Activated T-cell treated with anti-CD3 and anti-CD28 coated beads, Interleukin-2, amount 50 U/mL, for 4 hours (primary cell): ENCODE measurements around the gene ZNF79. TPM values are rescaled to one million over a fixed set of nuclear protein-coding genes. Genes with fewer than 3 reads are reported as not detected.

ENCODE experiments used
- ATAC-seq, 2 donors: fragments of 200-7000 bp; cut with Tn5 transposase; one replicate each; pipeline ENCODE4 v1.10.0; 2021
- DNase-seq: peaks from one replicate; pipeline ENCODE4 v3.0.0-alpha.2; 2020
- H3K27me3 Mint-ChIP-seq: one replicate; pipeline ENCODE4 v1.8.0; 2021; ENCODE audit warnings: low read depth, mixed read lengths
- H3K36me3 Mint-ChIP-seq: one replicate; pipeline ENCODE4 v1.8.0; 2022; ENCODE audit warnings: mixed read lengths; ENCODE audit not compliant: insufficient read depth
- H3K4me1 Mint-ChIP-seq: one replicate; pipeline ENCODE4 v1.8.0; 2021; ENCODE audit warnings: low read depth, mixed read lengths
- H3K4me3 Mint-ChIP-seq: one replicate; pipeline ENCODE4 v1.8.0; 2021; ENCODE audit warnings: mild to moderate bottlenecking, moderate library complexity, mixed read lengths
- H3K9me3 Mint-ChIP-seq: one replicate; pipeline ENCODE4 v1.8.0; 2021; ENCODE audit warnings: mixed read lengths
- total RNA-seq, 3 donors: library from RNA; stranded (reverse); gene quantifications; one replicate each; pipeline ENCODE4 v1.2.1, GENCODE V29; 2021

Gene ZNF79
- total RNA-seq, 3 donors from 2014 or later, result 9.0 to 14.0 (median 13.6) TPM

- Mint-ChIP-seq H3K27me3 (no peaks in the 10 kb centered on the region), H3K4me3 (no peak overlapping the region), H3K36me3 (peaks cover 24% of the 10 kb centered on the region), H3K9me3 (no peaks in the 10 kb centered on the region), H3K4me1 (no peaks in the 10 kb centered on the region)
- ATAC-seq, result no peak
- DNase-seq, result no peak
Observed at GRCh38 chr9:127474592-127474991, 50.4 kb downstream of the ZNF79 start.

- H3K27me3 Mint-ChIP-seq, result no peaks in the 10 kb centered on the region
- no peaks in the 10 kb centered on the region for H3K4me1 Mint-ChIP-seq
- DNase-seq, result no peak
- H3K36me3 Mint-ChIP-seq, result peaks cover 20% of the 10 kb centered on the region
- no peak for ATAC-seq
- H3K4me3 Mint-ChIP-seq, result no peak overlapping the region
- no peaks in the 10 kb centered on the region for H3K9me3 Mint-ChIP-seq
Observed at GRCh38 chr9:127479507-127480081, 55.4 kb downstream of the ZNF79 start.

- Mint-ChIP-seq H3K4me1 (no peaks in the 10 kb centered on the region), H3K36me3 (peaks cover 28% of the 10 kb centered on the region), H3K9me3 (no peaks in the 10 kb centered on the region), H3K4me3 (no peak overlapping the region), H3K27me3 (no peaks in the 10 kb centered on the region)
- DNase-seq (no peak), ATAC-seq (no peak)
Observed at GRCh38 chr9:127482662-127483061, 58.5 kb downstream of the ZNF79 start.

DNA sequence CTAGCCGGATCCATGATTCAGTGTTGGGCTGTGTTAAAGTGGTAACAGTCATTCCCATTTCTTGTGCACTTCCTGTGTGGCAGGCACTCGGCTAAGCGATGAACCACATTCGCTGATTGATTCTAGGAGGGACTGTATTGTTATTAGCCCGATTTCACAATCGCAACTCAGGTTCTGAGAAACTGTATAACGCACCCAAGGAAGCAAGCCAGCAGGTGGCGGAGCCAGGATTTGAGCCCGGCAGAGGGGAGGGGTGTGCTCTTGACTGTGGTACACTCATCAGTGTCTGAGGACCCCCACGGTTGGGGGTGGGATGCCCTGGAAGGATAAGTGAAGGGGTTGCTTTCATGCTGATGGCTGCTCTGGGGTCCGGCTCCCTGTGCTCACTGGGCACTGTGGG lies 61.8 kb downstream of the ZNF79 start:
- ATAC-seq, result no peak
- Mint-ChIP-seq H3K9me3 (no peaks in the 10 kb centered on the region), H3K4me1 (no peaks in the 10 kb centered on the region), H3K4me3 (no peak overlapping the region), H3K36me3 (peaks cover 25% of the 10 kb centered on the region), H3K27me3 (no peaks in the 10 kb centered on the region)
- DNase-seq, result no peak

- H3K4me1 Mint-ChIP-seq, result no peaks in the 10 kb centered on the region
- DNase-seq (no peak), ATAC-seq (no peak)
- H3K4me3 Mint-ChIP-seq, result no peak overlapping the region
- no peaks in the 10 kb centered on the region for H3K27me3 Mint-ChIP-seq
- no peaks in the 10 kb centered on the region for H3K9me3 Mint-ChIP-seq
- peaks cover 29% of the 10 kb centered on the region for H3K36me3 Mint-ChIP-seq
Observed at GRCh38 chr9:127488946-127489345, 64.8 kb downstream of the ZNF79 start.

- Mint-ChIP-seq H3K27me3 (no peaks in the 10 kb centered on the region), H3K9me3 (no peaks in the 10 kb centered on the region), H3K4me3 (no peak overlapping the region), H3K4me1 (no peaks in the 10 kb centered on the region), H3K36me3 (peaks cover 31% of the 10 kb centered on the region)
- DNase-seq, result no peak
- no peak for ATAC-seq
Observed at GRCh38 chr9:127489471-127490115, 65.4 kb downstream of the ZNF79 start.

DNA sequence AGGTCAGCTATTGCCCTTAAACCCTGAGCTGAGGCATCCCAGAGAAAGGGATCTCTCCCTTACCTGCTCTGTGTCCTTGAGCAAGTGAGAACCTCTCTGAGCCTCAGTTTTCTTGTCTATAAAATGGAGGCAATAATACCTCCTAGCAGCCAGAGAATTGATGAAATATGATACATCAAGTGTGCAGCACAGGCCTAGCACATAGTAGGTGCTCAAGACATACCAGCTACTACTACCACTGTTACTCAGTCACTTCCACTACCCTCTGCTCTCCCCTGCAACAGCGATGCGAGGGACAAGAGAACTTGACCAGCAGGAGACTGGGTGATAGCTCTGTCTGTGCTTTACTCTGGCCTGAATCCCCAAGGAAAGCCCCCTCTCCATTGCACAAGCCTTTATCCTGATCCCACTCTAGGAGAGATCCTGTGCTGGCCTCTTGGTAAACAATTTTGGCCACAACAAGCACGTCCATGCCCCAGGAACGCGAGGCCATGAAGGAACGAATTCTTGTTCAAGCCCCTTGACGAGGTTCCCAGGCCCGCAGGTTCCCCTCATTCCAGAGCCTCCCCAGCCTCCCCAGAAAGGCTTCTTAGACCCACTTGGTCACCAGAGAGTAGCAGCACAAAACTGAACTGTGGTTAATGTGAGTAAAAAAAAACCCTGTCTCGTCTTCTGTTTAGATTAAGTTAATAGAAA lies 66.5 kb downstream of the ZNF79 start:
- DNase-seq, result no peak
- Mint-ChIP-seq H3K27me3 (no peaks in the 10 kb centered on the region), H3K4me3 (no peak overlapping the region), H3K9me3 (no peaks in the 10 kb centered on the region), H3K36me3 (peaks cover 29% of the 10 kb centered on the region), H3K4me1 (no peaks in the 10 kb centered on the region)
- ATAC-seq, result no peak

- Mint-ChIP-seq H3K4me3 (no peak overlapping the region), H3K4me1 (no peaks in the 10 kb centered on the region), H3K36me3 (peaks cover 32% of the 10 kb centered on the region), H3K9me3 (no peaks in the 10 kb centered on the region), H3K27me3 (no peaks in the 10 kb centered on the region)
- no peak for ATAC-seq
- DNase-seq, result no peak
Observed at GRCh38 chr9:127491516-127491915, 67.3 kb downstream of the ZNF79 start.

GRCh38 chr9:127492616-127493015 lies 68.4 kb downstream of the ZNF79 start:
- Mint-ChIP-seq H3K27me3 (no peaks in the 10 kb centered on the region), H3K4me1 (no peaks in the 10 kb centered on the region), H3K4me3 (no peak overlapping the region), H3K36me3 (peaks cover 28% of the 10 kb centered on the region), H3K9me3 (no peaks in the 10 kb centered on the region)
- DNase-seq, result no peak
- no peak for ATAC-seq

DNA sequence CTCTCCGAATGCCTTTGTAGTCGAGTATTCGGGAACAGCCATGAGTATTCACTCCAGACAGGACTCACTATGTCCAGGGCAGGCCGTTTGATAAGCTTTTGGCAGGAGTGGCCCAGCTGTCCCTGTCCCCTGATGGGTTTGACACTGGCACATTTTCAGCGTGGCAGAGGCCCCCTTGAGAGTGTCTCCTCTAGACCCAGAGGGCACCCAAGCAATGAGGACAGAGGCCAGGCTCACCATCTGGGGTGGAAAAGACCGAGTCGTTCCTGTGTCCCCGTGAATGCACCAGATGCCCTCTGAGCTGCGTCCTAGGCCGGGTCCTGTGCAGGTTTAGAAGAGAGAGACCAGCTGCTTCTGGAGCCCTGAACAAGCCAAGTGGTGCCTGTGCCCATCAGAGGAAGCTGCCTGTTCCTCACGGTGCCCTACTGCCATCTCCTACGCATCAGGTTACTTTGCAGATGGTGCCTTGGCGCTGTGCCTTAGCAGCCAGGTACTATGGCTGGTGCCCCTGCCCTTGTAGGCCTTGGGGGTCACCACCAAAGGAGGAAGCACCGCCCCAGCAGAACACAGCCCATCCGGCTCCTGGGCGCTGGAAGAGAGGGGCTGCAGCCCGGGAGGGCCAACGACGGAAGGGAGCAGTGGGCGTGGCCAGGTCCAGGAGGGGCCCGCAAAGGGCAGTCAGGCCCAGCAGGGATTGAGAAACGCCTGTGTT lies 69.6 kb downstream of the ZNF79 start:
- DNase-seq, result no peak
- Mint-ChIP-seq H3K9me3 (no peaks in the 10 kb centered on the region), H3K4me3 (no peak overlapping the region), H3K27me3 (no peaks in the 10 kb centered on the region), H3K36me3 (peaks cover 26% of the 10 kb centered on the region), H3K4me1 (no peaks in the 10 kb centered on the region)
- no peak for ATAC-seq

GRCh38 chr9:127494304-127494702 lies 70.1 kb downstream of the ZNF79 start:
- Mint-ChIP-seq H3K9me3 (no peaks in the 10 kb centered on the region), H3K27me3 (no peaks in the 10 kb centered on the region), H3K4me1 (no peaks in the 10 kb centered on the region), H3K36me3 (peaks cover 25% of the 10 kb centered on the region), H3K4me3 (no peak overlapping the region)
- DNase-seq (no peak), ATAC-seq (no peak)

Other genes with a start within 250 kb of the ZNF79 start
- gene GARNL3, start 159.6 kb upstream of the ZNF79 start, total RNA-seq, result 1 to 10 TPM in 1 of 3 donors, under 1 TPM in 2; 0.66 to 1.5 (median 0.66) TPM
- 1 to 10 TPM; 1.9 to 3.2 (median 3.0) TPM for gene SLC2A8, start 27.2 kb upstream of the ZNF79 start, total RNA-seq
- gene RPL12, start 27.0 kb downstream of the ZNF79 start, total RNA-seq, result 1,000 to 10,000 TPM; 1,591 to 1,973 (median 1,685) TPM
- gene LRSAM1, start 27.1 kb downstream of the ZNF79 start, total RNA-seq, result 10 to 100 TPM; 20.5 to 24.2 (median 21.6) TPM
- gene STXBP1, start 187.9 kb downstream of the ZNF79 start, total RNA-seq, result 10 to 100 TPM; 10.8 to 11.6 (median 11.0) TPM